SU-DHL-6 (cell line): Measurements from ENCODE around the gene TGM3.

Source experiments
- CTCF ChIP-seq: fragments of 200-600 bp; sonication (generic); IDR thresholded peaks from one replicate; pipeline ENCODE4 v1.5.1; 2017; ENCODE audit warnings: antibody characterized with exemption, mild to moderate bottlenecking, low read length, moderate library complexity; ENCODE audit not compliant: insufficient read depth, poor library complexity, severe bottlenecking
- EZH2phosphoT487 ChIP-seq: fragments of 200-600 bp; sonication (generic), shearing (Covaris generic); conservative IDR thresholded peaks from 2 replicates; pipeline ENCODE4 v1.6.1; 2018; ENCODE audit warnings: mild to moderate bottlenecking, antibody characterized with exemption, low read length, moderate library complexity, mixed read lengths

GRCh38 chr20:2320813-2321658 is 25.2 kb downstream of the TGM3 start:
- TF ChIP-seq CTCF (no peak), EZH2phosphoT487 (no peak)
